Heart left ventricle (tissue), 13 donors: Measurements from ENCODE around the gene DMD.

ENCODE experiments used
- CTCF ChIP-seq, 12 donors: fragments of 200-600 bp; sonication (generic) in 4 of 12; IDR thresholded peaks; one replicate each; pipeline versions ENCODE4 v1.5.0 to v1.8.0; 2018 to 2022; ENCODE audit warnings: antibody characterized with exemption in 12 of 12, mild to moderate bottlenecking in 5 of 12
- POLR2A ChIP-seq, 2 donors: fragments of 450-650 bp; IDR thresholded peaks; one replicate each; pipeline ENCODE4 v1.6.1; 2017; ENCODE audit warnings: antibody characterized with exemption in 2 of 2, mild to moderate bottlenecking in 2 of 2, moderate library complexity in 2 of 2
- donor health status: ischemic (EF 13 %, LVEDD 7.1; RV severe dilation, severe dysfunction).
- donor health status: DM: no; HTN: yes; CAD: no.
- donor health status: DM: no; HTN: no; CAD: no.
- donor health status: ischemic (EF 25% LVEDD 6.9; RV normal size, moderate dysfunction).
- donor health status: ischemic (EF 25% LVEDD 5.7; RV mildly dilated, moderate dysfunction).
- donor health status: ischemic (EF 35%, LVEDD 5.7; RV mildly dilated, moderate dysfunction).
- donor health status: nonischemic (EF 11% LVEDD 7.7; RV severe dilation, severe dysfunction).
- donor health status: DM: yes; HTN: yes; CAD: no.
- donor health status: PGD.
- donor health status: ischemic (EF 29% LVEDD 5.4; RV normal size, mild dysfunction).
- donor health status: nonischemic (EF 23%, LVEDD 6.1; RV moderate dilation, normal function).

- TF ChIP-seq POLR2A (IDR thresholded peaks at IDR 0.05) (no peak), CTCF (IDR thresholded peaks at IDR 0.05) (no peak)
These were observed 1391.9 kb downstream of the DMD start for GRCh38 chrX:31819455-31819854.
